Measurements from ENCODE around the gene MAP2K5.

MAP2K5 gene

DNA sequence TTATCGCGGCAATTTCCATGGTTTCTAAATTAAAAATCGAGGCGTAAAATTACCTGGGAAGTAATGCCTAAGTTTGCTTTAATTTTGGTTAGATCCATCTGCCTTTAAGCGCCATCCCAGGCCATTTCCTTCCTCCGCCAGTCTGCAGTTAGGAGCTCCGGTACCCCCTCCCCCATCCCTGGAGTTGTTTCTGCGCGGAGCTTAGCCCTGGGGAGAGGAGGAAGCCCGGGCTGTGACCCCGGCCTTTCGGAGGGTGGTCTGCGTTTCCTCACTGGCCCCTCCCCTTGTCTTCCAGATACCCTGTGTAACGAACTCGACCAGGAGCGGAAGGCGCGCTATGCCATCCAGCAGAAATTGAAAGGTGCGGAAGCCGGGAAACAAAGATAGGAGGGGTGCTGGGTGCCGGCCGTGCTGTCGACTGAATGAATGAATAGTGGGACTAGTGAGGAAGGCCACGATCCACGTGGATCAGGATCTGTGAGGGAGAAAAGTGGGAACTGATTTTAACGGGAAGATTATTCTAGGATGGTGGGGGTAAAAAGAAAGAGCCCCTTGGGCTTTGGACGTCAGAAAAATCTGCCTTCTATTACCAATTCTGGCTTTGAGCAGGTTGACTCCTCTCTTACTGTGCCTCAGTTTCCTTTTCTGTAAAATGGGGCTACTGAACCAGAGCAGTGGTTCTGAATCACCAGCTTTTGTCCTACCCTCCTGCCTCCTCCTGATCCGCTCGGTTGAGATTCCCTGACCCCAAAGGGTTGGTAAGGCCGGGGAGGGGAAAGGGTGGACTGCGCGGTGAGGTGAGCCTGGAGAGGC, 290.6 kb downstream of the MAP2K5 start:
- TF ChIP-seq, protein P1, sequence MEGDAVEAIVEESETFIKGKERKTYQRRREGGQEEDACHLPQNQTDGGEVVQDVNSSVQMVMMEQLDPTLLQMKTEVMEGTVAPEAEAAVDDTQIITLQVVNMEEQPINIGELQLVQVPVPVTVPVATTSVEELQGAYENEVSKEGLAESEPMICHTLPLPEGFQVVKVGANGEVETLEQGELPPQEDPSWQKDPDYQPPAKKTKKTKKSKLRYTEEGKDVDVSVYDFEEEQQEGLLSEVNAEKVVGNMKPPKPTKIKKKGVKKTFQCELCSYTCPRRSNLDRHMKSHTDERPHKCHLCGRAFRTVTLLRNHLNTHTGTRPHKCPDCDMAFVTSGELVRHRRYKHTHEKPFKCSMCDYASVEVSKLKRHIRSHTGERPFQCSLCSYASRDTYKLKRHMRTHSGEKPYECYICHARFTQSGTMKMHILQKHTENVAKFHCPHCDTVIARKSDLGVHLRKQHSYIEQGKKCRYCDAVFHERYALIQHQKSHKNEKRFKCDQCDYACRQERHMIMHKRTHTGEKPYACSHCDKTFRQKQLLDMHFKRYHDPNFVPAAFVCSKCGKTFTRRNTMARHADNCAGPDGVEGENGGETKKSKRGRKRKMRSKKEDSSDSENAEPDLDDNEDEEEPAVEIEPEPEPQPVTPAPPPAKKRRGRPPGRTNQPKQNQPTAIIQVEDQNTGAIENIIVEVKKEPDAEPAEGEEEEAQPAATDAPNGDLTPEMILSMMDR (IDR thresholded peaks at IDR 0.05; ENCODE audit: insufficient read depth, low read length, poor library complexity, severe bottlenecking) = no peak
- no peak for DNase-seq (ENCODE audit: extremely low read depth, insufficient read length)
- Histone ChIP-seq H3K4me3 (replicated peaks; ENCODE audit: low read depth, low read length) (no peak overlapping the region), H3K27me3 (replicated peaks; ENCODE audit: control insufficient read depth, insufficient read depth, low read length) (peaks cover 6% of the 10 kb centered on the region), H3K36me3 (ENCODE audit: control insufficient read depth, insufficient read depth, low read length) (no peaks in the 10 kb centered on the region)

DNA sequence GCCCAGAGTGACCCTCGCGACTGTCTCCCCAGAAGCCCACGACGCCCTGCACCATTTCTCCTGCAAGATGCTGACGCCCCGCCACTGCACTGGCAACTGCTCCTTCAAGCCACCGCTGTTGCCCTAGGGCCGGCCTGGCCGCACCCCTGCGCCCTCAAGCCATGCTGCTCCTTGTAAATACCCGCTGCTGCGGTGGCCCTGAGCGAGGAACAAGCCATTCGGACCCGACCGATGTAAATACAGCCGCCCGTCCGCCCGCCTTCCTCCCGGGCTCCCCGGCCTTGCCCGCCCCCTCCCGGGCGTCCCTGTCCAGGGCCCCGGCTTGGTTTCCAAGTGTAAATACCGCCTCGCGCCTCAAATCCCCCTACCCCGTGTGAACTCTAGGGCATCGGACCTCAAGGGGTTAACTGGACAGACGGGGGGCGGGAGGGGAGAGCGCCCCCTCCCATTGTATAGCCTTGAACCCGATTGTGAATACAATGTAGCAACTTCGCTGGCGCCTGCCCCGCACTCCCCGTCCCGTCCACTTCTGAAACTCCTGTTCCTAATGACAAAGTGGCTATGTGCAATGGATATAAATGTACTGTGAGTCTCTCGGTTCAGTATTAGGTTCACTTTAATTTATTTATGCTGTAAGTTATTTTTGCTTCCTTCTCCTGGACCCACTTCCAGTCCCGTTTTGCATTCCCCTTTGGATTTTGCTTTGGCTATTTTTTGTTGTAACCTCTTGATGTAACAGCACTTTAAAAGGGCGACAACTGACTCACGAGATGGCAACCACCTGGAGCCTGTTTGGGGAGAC, 291.4 kb downstream of the MAP2K5 start:
- Histone ChIP-seq H3K27me3 (replicated peaks; ENCODE audit: control insufficient read depth, insufficient read depth, low read length) (peaks cover 6% of the 10 kb centered on the region), H3K4me3 (replicated peaks; ENCODE audit: low read depth, low read length) (peak overlapping the region; percentile 47), H3K36me3 (ENCODE audit: control insufficient read depth, insufficient read depth, low read length) (no peaks in the 10 kb centered on the region)
- TF ChIP-seq, protein P1 (IDR thresholded peaks at IDR 0.05; ENCODE audit: insufficient read depth, low read length, poor library complexity, severe bottlenecking) = peak; percentile 74
- DNase-seq (ENCODE audit: extremely low read depth, insufficient read length) = peak; percentile 67

DNA sequence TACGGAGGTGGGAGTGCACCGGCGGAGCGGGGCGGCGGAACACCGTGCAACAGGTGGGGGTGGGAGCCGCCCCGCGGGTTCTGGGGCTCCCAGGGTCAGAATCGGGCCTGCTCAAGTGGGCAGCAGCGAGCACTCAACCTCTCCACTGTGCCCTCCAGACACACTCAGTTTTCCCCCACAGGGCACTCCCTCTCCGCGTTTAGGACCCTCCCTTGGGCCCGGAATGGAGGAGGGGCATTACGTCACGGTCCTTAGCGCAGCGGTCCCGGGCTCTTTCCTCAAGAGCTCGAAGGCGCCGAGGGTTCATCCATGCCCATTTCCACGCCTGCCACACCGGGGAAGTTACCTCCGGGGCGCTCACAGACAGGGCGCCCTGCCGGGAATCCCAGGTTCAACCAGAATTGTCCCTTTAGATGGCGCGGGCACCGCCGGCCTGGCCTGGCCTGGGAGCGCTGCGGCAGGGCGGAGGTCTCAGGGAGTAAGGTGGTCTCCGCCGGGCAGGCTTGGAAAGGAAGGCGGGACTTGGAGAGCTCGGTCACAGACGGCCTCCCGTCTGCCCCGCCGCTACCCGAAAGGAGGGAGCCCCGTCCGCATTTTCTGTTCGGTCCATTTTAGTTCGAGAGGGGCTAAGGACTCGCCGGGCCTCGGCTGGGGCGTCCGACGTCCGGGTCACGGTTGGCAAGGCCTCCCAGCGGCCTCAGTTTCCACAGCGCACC, 292.2 kb downstream of the MAP2K5 start:
- DNase-seq (ENCODE audit: extremely low read depth, insufficient read length) = no peak
- H3K27me3 ChIP-seq (replicated peaks; ENCODE audit: control insufficient read depth, insufficient read depth, low read length) = peaks cover 6% of the 10 kb centered on the region
- TF ChIP-seq, protein P1 (IDR thresholded peaks at IDR 0.05; ENCODE audit: insufficient read depth, low read length, poor library complexity, severe bottlenecking) = no peak
- peak overlapping the region; percentile 47 for H3K4me3 ChIP-seq (replicated peaks; ENCODE audit: low read depth, low read length)
- no peaks in the 10 kb centered on the region for H3K36me3 ChIP-seq (ENCODE audit: control insufficient read depth, insufficient read depth, low read length)

DNA sequence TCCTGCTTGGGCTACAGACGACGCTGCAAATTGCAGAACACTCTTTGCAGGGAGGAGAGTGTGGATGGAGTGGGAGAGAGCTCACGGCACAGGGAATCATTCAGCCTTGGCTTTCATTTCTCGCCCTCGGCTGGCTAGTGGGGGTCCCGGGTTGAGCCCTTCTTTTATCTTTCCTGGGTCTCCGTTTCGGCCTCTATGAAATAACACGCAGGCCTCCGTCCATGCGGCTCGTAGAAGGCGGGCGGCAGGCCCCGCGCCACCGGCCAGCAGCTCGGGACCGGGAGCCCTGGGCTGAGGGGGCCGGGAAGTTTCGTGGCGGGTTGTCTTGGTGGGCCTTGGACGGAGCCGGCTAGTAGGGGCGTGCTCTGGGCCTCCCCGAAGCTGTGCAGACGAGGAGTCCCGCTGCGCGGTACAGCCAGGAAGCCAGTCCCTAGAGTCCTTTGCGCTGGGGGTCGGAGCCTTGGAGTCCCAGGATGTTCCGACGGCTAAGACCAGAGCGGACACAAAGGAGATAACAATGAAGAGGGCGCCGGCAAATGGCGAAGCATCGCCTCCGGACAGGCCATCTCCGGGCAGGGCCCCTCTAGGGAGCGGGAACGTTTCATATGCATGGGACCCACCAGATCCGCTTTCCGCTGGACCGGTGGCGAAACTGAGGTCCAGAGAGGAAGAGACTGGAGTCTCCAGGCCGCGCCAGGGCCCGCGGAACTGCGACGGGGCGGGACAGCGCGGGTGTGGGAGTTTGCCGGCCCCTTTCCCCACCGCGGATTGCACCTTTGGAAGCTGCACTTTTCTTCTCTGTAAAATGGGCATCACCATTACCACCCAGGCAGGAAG, 293.0 kb downstream of the MAP2K5 start:
- TF ChIP-seq, protein P1 (IDR thresholded peaks at IDR 0.05; ENCODE audit: insufficient read depth, low read length, poor library complexity, severe bottlenecking) = no peak
- Histone ChIP-seq H3K27me3 (replicated peaks; ENCODE audit: control insufficient read depth, insufficient read depth, low read length) (peaks cover 6% of the 10 kb centered on the region), H3K36me3 (ENCODE audit: control insufficient read depth, insufficient read depth, low read length) (no peaks in the 10 kb centered on the region), H3K4me3 (replicated peaks; ENCODE audit: low read depth, low read length) (peak overlapping the region; percentile 47)
- no peak for DNase-seq (ENCODE audit: extremely low read depth, insufficient read length)

- Histone ChIP-seq H3K36me3 (ENCODE audit: control insufficient read depth, insufficient read depth, low read length) (no peaks in the 10 kb centered on the region), H3K4me3 (replicated peaks; ENCODE audit: low read depth, low read length) (peak overlapping the region; percentile 42), H3K27me3 (replicated peaks; ENCODE audit: control insufficient read depth, insufficient read depth, low read length) (peaks cover 6% of the 10 kb centered on the region)
- TF ChIP-seq, protein P1 (IDR thresholded peaks at IDR 0.05; ENCODE audit: insufficient read depth, low read length, poor library complexity, severe bottlenecking) = no peak
- DNase-seq (ENCODE audit: extremely low read depth, insufficient read length) = no peak
Measured at GRCh38 chr15:67836134-67836455, 293.6 kb downstream of the MAP2K5 start.
